Measurements from ENCODE around the gene TNNI2. TPM values are rescaled to one million over a fixed set of nuclear protein-coding genes. Genes with fewer than 3 reads are reported as not detected.
A peak's percentile ranks its signal among the peaks of the same experiment; 100 is the strongest.

The TNNI2 gene
- total and polyA plus RNA-seq, 2 donors (not counting 1 experiment from before 2014, with no cell fraction given) = not detected

DNA sequence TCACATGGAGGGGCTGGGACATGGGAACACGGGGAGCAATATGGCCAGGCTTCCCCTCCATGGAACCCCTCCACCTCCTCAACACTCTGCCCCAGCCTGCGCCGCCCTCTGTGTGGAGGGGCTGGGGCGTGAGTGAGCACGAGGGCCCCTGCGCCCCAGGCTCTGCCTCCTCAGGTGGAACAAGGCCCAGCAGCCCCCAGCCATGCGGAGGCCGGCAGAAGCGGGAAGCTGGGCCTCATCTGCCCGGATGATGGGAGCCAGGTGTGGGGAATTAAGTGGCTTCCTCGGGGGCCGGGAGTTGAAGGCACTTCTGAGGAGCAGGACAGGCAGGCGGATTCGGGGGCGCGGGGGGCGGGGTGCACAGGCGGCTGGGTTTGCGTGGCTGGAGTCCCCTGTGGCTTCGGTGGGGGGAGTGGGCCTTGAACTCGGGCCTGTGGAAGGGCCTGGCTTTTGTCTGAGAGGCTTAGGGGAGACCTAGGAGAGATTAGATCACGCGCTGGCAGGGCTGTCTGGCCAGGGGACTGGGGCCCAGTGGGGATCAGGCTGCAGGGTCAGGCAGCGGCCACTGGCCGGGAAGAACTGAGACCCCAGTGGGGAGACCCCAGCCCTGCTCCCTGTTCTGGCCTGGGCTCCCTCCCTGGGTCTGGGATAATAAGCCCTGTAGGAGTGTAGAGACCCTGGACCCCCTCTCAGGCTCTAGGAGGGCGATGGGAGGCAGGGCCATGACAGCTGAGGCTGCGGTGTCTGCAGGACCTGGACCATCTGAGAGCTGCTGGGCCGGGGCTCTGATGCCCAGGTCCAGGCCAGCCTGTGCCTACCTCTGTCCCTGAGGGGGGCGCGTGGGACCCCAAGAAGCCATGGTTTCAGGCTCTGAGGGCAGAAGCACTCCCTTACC lies 39.6 kb downstream of the TNNI2 start:
- TF ChIP-seq, protein P1, sequence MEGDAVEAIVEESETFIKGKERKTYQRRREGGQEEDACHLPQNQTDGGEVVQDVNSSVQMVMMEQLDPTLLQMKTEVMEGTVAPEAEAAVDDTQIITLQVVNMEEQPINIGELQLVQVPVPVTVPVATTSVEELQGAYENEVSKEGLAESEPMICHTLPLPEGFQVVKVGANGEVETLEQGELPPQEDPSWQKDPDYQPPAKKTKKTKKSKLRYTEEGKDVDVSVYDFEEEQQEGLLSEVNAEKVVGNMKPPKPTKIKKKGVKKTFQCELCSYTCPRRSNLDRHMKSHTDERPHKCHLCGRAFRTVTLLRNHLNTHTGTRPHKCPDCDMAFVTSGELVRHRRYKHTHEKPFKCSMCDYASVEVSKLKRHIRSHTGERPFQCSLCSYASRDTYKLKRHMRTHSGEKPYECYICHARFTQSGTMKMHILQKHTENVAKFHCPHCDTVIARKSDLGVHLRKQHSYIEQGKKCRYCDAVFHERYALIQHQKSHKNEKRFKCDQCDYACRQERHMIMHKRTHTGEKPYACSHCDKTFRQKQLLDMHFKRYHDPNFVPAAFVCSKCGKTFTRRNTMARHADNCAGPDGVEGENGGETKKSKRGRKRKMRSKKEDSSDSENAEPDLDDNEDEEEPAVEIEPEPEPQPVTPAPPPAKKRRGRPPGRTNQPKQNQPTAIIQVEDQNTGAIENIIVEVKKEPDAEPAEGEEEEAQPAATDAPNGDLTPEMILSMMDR (conservative IDR thresholded peaks at IDR 0.05 in 1 of 2, IDR thresholded peaks at IDR 0.05 in 1 of 2; ENCODE audit: low read depth in 1 of 2, low read length in 2 of 2) = no peak
- no peak for TF ChIP-seq EZH2 (IDR thresholded peaks at IDR 0.05; ENCODE audit: low read length, missing control alignments)
- no peaks in the 10 kb centered on the region for H3K36me3 ChIP-seq (ENCODE audit: control insufficient read depth, insufficient read depth, low read length)
- no peak overlapping the region for H3K27ac ChIP-seq (ENCODE audit: insufficient read depth, low read length)
- H3K27me3 ChIP-seq (ENCODE audit: control insufficient read depth, insufficient read depth, low read length) = no peaks in the 10 kb centered on the region
- H3K4me1 ChIP-seq (ENCODE audit: control insufficient read depth, extremely low read depth, insufficient read depth, low read length) = no peaks in the 10 kb centered on the region
- no peaks in the 10 kb centered on the region for H3K9me3 ChIP-seq (ENCODE audit: control insufficient read depth, insufficient read depth, low read depth, low read length)
- no peaks in the 10 kb centered on the region for H4K20me1 ChIP-seq (ENCODE audit: control insufficient read depth, extremely low read depth, insufficient read depth, low read length)
- no peak overlapping the region for H3K9ac ChIP-seq (ENCODE audit: insufficient read depth, low read length)
- no peak overlapping the region for H3K4me3 ChIP-seq (replicated peaks in 1 of 4; ENCODE audit: control extremely low read depth in 1 of 4, insufficient read depth in 1 of 4, low read depth in 3 of 4, low read length in 4 of 4)
- no peaks in the 10 kb centered on the region for H3K79me2 ChIP-seq (ENCODE audit: control insufficient read depth, insufficient read depth, low read length)
- no peak overlapping the region for H3K4me2 ChIP-seq (ENCODE audit: extremely low read depth, insufficient read depth, low read length)
- no peak for DNase-seq (ENCODE audit: low read depth in 2 of 2)
- H2AFZ ChIP-seq (ENCODE audit: low read length) = no peak overlapping the region

DNA sequence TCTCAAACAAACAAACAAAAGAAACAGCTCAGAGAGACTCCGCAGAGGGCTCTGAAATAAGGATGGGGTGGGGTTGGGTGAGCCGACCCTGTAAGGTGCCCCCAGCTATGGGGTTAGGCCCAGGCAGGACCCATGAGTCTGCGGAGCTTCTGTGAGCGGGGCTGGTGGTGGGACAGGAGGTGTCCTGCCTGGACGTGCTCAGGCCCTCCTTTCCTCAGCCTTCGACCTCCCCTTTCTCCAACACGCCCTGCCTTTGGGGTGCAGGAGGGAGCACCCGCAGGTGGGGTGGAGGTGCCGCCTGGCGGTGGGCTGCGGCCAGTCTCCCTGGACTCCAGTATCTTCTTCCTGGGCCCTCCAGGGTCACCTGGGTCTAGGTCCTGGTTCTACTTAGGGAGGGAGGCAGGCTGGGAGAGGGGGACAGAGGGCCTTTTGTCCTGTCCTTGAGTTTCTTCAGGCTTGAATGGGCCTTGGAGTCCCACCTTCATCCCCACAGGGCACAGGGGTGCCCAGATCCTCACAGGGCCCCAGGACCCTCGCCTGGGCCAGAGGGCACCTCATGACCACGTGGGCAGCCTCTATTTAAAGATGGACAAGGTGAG lies 40.7 kb downstream of the TNNI2 start:
- Histone ChIP-seq H3K9ac (ENCODE audit: insufficient read depth, low read length) (no peak overlapping the region), H3K27me3 (ENCODE audit: control insufficient read depth, insufficient read depth, low read length) (no peaks in the 10 kb centered on the region), H3K4me1 (ENCODE audit: control insufficient read depth, extremely low read depth, insufficient read depth, low read length) (no peaks in the 10 kb centered on the region), H2AFZ (ENCODE audit: low read length) (no peak overlapping the region), H3K4me2 (ENCODE audit: extremely low read depth, insufficient read depth, low read length) (no peak overlapping the region), H4K20me1 (ENCODE audit: control insufficient read depth, extremely low read depth, insufficient read depth, low read length) (no peaks in the 10 kb centered on the region), H3K36me3 (ENCODE audit: control insufficient read depth, insufficient read depth, low read length) (no peaks in the 10 kb centered on the region), H3K4me3 (replicated peaks in 1 of 4; ENCODE audit: control extremely low read depth in 1 of 4, insufficient read depth in 1 of 4, low read depth in 3 of 4, low read length in 4 of 4) (no peak overlapping the region), H3K79me2 (ENCODE audit: control insufficient read depth, insufficient read depth, low read length) (no peaks in the 10 kb centered on the region), H3K9me3 (ENCODE audit: control insufficient read depth, insufficient read depth, low read depth, low read length) (no peaks in the 10 kb centered on the region), H3K27ac (ENCODE audit: insufficient read depth, low read length) (no peak overlapping the region)
- TF ChIP-seq, protein P1 (conservative IDR thresholded peaks at IDR 0.05 in 1 of 2, IDR thresholded peaks at IDR 0.05 in 1 of 2; ENCODE audit: low read depth in 1 of 2, low read length in 2 of 2) = no peak
- no peak for TF ChIP-seq EZH2 (IDR thresholded peaks at IDR 0.05; ENCODE audit: low read length, missing control alignments)
- DNase-seq (ENCODE audit: low read depth in 2 of 2) = no peak

DNA sequence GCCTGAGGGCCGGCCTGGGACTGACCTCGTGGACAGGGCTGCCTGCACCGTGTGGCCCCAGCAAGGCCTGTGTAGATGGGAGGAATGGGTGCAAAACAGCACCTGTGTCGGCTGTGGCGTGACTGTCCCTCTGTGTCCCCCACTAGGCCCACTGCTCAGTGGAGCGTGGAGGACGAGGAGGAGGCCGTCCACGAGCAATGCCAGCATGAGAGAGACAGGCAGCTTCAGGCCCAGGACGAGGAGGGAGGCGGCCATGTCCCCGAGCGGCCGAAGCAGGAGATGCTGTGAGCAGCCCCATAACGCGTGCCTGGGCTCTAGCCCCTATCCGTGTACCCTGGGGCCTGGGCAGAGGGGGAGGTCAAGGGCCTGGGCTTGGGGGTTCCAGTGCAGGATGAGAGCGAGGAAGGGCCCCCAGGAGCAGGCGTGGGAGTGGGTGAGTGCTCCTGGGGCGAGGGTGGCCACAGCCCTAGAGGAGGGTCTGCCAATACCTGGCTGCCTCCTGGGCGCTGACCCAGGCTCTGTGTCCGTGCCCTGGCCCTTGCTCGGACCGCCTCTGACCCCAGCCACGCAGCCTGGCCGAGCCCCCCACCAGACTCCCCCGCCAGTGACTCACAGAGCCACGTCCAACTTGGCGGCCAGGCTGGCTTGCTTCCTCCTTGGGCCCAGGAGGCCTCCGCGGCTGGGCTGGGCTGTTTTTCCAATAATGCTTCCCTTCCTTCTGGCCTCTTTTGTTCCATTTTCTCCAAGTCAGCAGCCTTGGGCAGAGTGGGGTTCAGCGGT lies 41.4 kb downstream of the TNNI2 start:
- TF ChIP-seq, protein P1 (conservative IDR thresholded peaks at IDR 0.05 in 1 of 2, IDR thresholded peaks at IDR 0.05 in 1 of 2; ENCODE audit: low read depth in 1 of 2, low read length in 2 of 2) = no peak
- no peak for TF ChIP-seq EZH2 (IDR thresholded peaks at IDR 0.05; ENCODE audit: low read length, missing control alignments)
- H3K9ac ChIP-seq (ENCODE audit: insufficient read depth, low read length) = no peak overlapping the region
- no peaks in the 10 kb centered on the region for H3K4me1 ChIP-seq (ENCODE audit: control insufficient read depth, extremely low read depth, insufficient read depth, low read length)
- no peak overlapping the region for H3K27ac ChIP-seq (ENCODE audit: insufficient read depth, low read length)
- H3K4me3 ChIP-seq (replicated peaks in 1 of 4; ENCODE audit: control extremely low read depth in 1 of 4, insufficient read depth in 1 of 4, low read depth in 3 of 4, low read length in 4 of 4) = no peak overlapping the region
- H3K9me3 ChIP-seq (ENCODE audit: control insufficient read depth, insufficient read depth, low read depth, low read length) = no peaks in the 10 kb centered on the region
- no peaks in the 10 kb centered on the region for H4K20me1 ChIP-seq (ENCODE audit: control insufficient read depth, extremely low read depth, insufficient read depth, low read length)
- H2AFZ ChIP-seq (ENCODE audit: low read length) = no peak overlapping the region
- no peaks in the 10 kb centered on the region for H3K36me3 ChIP-seq (ENCODE audit: control insufficient read depth, insufficient read depth, low read length)
- DNase-seq (ENCODE audit: low read depth in 2 of 2) = peak; percentile 28 to 34
- H3K27me3 ChIP-seq (ENCODE audit: control insufficient read depth, insufficient read depth, low read length) = no peaks in the 10 kb centered on the region
- no peak overlapping the region for H3K4me2 ChIP-seq (ENCODE audit: extremely low read depth, insufficient read depth, low read length)
- H3K79me2 ChIP-seq (ENCODE audit: control insufficient read depth, insufficient read depth, low read length) = no peaks in the 10 kb centered on the region
